ENCODE results near the gene MRPS34. TPM values are rescaled to one million over a fixed set of nuclear protein-coding genes. Genes with fewer than 3 reads are reported as not detected.

The MRPS34 gene
- total and polyA plus RNA-seq, 9 donors, result 31.8 to 79.4 (median 53.6) TPM

GRCh38 chr16:1812732-1813163, 39.8 kb upstream of the MRPS34 start:
- no peaks in the 10 kb centered on the region for H3K9me3 ChIP-seq
- TF ChIP-seq EP300 (IDR thresholded peaks at IDR 0.05) (no peak), POLR2A (IDR thresholded peaks at IDR 0.05) (no peak), CTCF (IDR thresholded peaks at IDR 0.05) (peak in 1 of 3 donors; percentile 43)
- intact Hi-C loops (cut with DNase I), result no loop called here
- WGBS, 3 donors, result 3 to 7% (median 3%) methylated on average over 17 of the region's 17 CpGs
- no peak overlapping the region for H3K4me3 ChIP-seq
- H3K27ac ChIP-seq, result no peak overlapping the region
- H3K36me3 ChIP-seq, result no peaks in the 10 kb centered on the region
- H3K27me3 ChIP-seq, result no peaks in the 10 kb centered on the region
- no peaks in the 10 kb centered on the region for H3K4me1 ChIP-seq (ENCODE audit: insufficient read depth)
- peak; percentile 67 to 85 (median 75) for DNase-seq

DNA sequence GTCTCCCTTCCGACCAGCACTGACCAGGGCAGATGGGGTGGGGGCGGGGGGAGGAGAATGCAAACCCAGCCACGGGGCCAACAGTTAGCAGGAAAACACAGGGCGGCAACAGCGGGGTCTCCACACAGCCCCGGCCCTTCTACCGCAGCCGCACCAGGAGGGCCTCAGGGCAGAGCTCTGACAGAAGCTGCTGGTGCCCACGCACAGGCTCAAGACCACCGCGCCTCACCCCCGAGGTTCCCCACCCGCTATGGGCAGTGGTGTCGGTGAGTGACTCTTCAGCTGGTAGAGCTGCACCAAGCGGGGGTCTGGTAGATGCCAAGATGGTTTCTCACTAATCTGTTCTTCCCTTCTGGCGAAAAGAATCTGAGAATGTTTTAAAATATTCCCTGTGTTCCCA, 37.6 kb upstream of the MRPS34 start:
- Histone ChIP-seq H3K27ac (no peak overlapping the region), H3K4me1 (ENCODE audit: insufficient read depth) (no peaks in the 10 kb centered on the region), H3K36me3 (no peaks in the 10 kb centered on the region), H3K27me3 (no peaks in the 10 kb centered on the region), H3K4me3 (no peak overlapping the region), H3K9me3 (no peaks in the 10 kb centered on the region)
- intact Hi-C loops (cut with DNase I), result no loop called here
- WGBS, 3 donors, result 91 to 92% (median 92%) methylated on average over 15 to 16 of the region's 16 CpGs
- no peak for TF ChIP-seq CTCF (IDR thresholded peaks at IDR 0.05)
- no peak for TF ChIP-seq POLR2A (IDR thresholded peaks at IDR 0.05)
- no peak for TF ChIP-seq EP300 (IDR thresholded peaks at IDR 0.05)
- DNase-seq, result no peak

- no peak for TF ChIP-seq CTCF (IDR thresholded peaks at IDR 0.05)
- TF ChIP-seq EP300 (IDR thresholded peaks at IDR 0.05), result no peak
- TF ChIP-seq POLR2A (IDR thresholded peaks at IDR 0.05), result no peak
- no peak for DNase-seq
- intact Hi-C loops (cut with DNase I), result no loop called here
These were observed 37.2 kb upstream of the MRPS34 start for GRCh38 chr16:1810106-1810505.

GRCh38 chr16:1809281-1809801, 36.4 kb upstream of the MRPS34 start:
- 65 to 80% (median 74%) methylated on average over 24 to 28 of the region's 28 CpGs for WGBS, 3 donors
- H3K36me3 ChIP-seq, result no peaks in the 10 kb centered on the region
- no peaks in the 10 kb centered on the region for H3K9me3 ChIP-seq
- TF ChIP-seq POLR2A (IDR thresholded peaks at IDR 0.05), result no peak
- no peak for TF ChIP-seq EP300 (IDR thresholded peaks at IDR 0.05)
- TF ChIP-seq CTCF (IDR thresholded peaks at IDR 0.05), result no peak
- no peaks in the 10 kb centered on the region for H3K27me3 ChIP-seq
- no peak overlapping the region for H3K4me3 ChIP-seq
- DNase-seq, result peak in 1 of 5 donors; percentile 19
- H3K4me1 ChIP-seq (ENCODE audit: insufficient read depth), result no peaks in the 10 kb centered on the region
- intact Hi-C loops (cut with DNase I), result no loop called here
- no peak overlapping the region for H3K27ac ChIP-seq

More at GRCh38 chr16:1810106-1810505, 37.2 kb upstream of the MRPS34 start:
- no peaks in the 10 kb centered on the region for H3K36me3 ChIP-seq
- H3K9me3 ChIP-seq, result no peaks in the 10 kb centered on the region
- WGBS, 3 donors, result 95 to 98% (median 96%) methylated on average over 16 of the region's 16 CpGs
- H3K4me1 ChIP-seq (ENCODE audit: insufficient read depth), result no peaks in the 10 kb centered on the region
- H3K4me3 ChIP-seq, result no peak overlapping the region
- H3K27me3 ChIP-seq, result no peaks in the 10 kb centered on the region
- H3K27ac ChIP-seq, result no peak overlapping the region
